GM13977 (cell line): ENCODE data around the gene MRPL18.

Experiments used
- DNase-seq: peaks from one replicate; pipeline ENCODE4 v3.0.0; 2012; ENCODE audit warnings: low spot score
- CTCF ChIP-seq: IDR thresholded peaks from 2 replicates; pipeline ENCODE4 v1.5.1; 2012; ENCODE audit warnings: mild to moderate bottlenecking, control low read depth; ENCODE audit not compliant: insufficient read depth; ENCODE audit errors: extremely low read depth, missing control alignments
- in situ Hi-C: fragments of 300-500 bp; cut with MboI; formaldehyde crosslinking; loops from one replicate; pipeline ENCODE4 v1.12.0; 2022; ENCODE audit warnings: low sequenced_read_pairs, low pct_unique_long_range_greater_than_20kb, mixed read lengths, inconsistent platforms; ENCODE audit not compliant: unreplicated experiment

The MRPL18 gene

GRCh38 chr6:159761129-159761872 is 29.0 kb upstream of the MRPL18 start:
- DNase-seq, result peak; percentile 25
- TF ChIP-seq CTCF, result no peak
- in situ Hi-C loops, result no loop called here

GRCh38 chr6:159761873-159762680 is 28.2 kb upstream of the MRPL18 start, which contains the start of gene ACAT2:
ACAT2 (plus strand) TSS chr6:159762045; CDS start chr6:159762088, 43 bp downstream.
- in situ Hi-C loops, result no loop called here
- TF ChIP-seq CTCF, result no peak
- DNase-seq, result peak; percentile 98

GRCh38 chr6:159762681-159763293 is 27.5 kb upstream of the MRPL18 start:
- no peak for TF ChIP-seq CTCF
- DNase-seq, result peak; percentile 30
- in situ Hi-C loops, result no loop called here

GRCh38 chr6:159766906-159767305 is 23.4 kb upstream of the MRPL18 start:
- in situ Hi-C loops, result no loop called here
- no peak for DNase-seq
- TF ChIP-seq CTCF, result no peak

- in situ Hi-C loops, result no loop called here
- DNase-seq, result no peak
- no peak for TF ChIP-seq CTCF
These were observed 20.8 kb upstream of the MRPL18 start for GRCh38 chr6:159769470-159769869.

- DNase-seq, result no peak
- in situ Hi-C loops, result no loop called here
- no peak for TF ChIP-seq CTCF
These were observed 18.1 kb upstream of the MRPL18 start for GRCh38 chr6:159772196-159772595.
